ENCODE data around the gene CAMK2D.

Gene CAMK2D

GRCh38 chr4:113692809-113693411 lies 68.6 kb downstream of the CAMK2D start:
- Histone ChIP-seq H2AFZ (ENCODE audit: low read length) (no peak overlapping the region), H3F3A (ENCODE audit: insufficient read depth, low read length) (no peaks in the 10 kb centered on the region), H3K4me1 (ENCODE audit: low read length) (peaks cover 5% of the 10 kb centered on the region; the same call in 1 of the 2 replicates), H3K27me3 (replicated peaks; ENCODE audit: insufficient read depth, low read length) (no peaks in the 10 kb centered on the region), H3K9me2 (replicated peaks; ENCODE audit: insufficient read depth, low read length) (no peaks in the 10 kb centered on the region), H3K27ac (ENCODE audit: low read length) (no peak overlapping the region), H3K36me3 (replicated peaks; ENCODE audit: insufficient read depth, low read length) (no peaks in the 10 kb centered on the region), H3K4me3 (ENCODE audit: low read length) (no peak overlapping the region), H3K4me2 (ENCODE audit: low read depth, low read length) (no peak overlapping the region), H3K9me3 (replicated peaks; ENCODE audit: insufficient read depth, low read length) (no peaks in the 10 kb centered on the region), H3K79me2 (ENCODE audit: low read length) (no peaks in the 10 kb centered on the region), H4K20me1 (ENCODE audit: insufficient read depth, low read length) (no peaks in the 10 kb centered on the region), H3K9ac (ENCODE audit: low read length) (no peak overlapping the region)
- no peak for TF ChIP-seq CTCF (IDR thresholded peaks at IDR 0.05; ENCODE audit: low read length)
- TF ChIP-seq EZH2 (optimal IDR thresholded peaks at IDR 0.05; ENCODE audit: low read depth, low read length): no peak
- no peak for TF ChIP-seq EZH2phosphoT487 (IDR thresholded peaks at IDR 0.05; ENCODE audit: low read length)
- peak; percentile 6 for DNase-seq

GRCh38 chr4:113691676-113692075 lies 69.9 kb downstream of the CAMK2D start:
- Histone ChIP-seq H3K27me3 (replicated peaks; ENCODE audit: insufficient read depth, low read length) (no peaks in the 10 kb centered on the region), H3K4me1 (ENCODE audit: low read length) (peaks cover 5% of the 10 kb centered on the region; the same call in 1 of the 2 replicates), H3K9me2 (replicated peaks; ENCODE audit: insufficient read depth, low read length) (no peaks in the 10 kb centered on the region), H3K9ac (ENCODE audit: low read length) (no peak overlapping the region), H2AFZ (ENCODE audit: low read length) (no peak overlapping the region), H3F3A (ENCODE audit: insufficient read depth, low read length) (no peaks in the 10 kb centered on the region), H3K4me3 (ENCODE audit: low read length) (no peak overlapping the region), H3K4me2 (ENCODE audit: low read depth, low read length) (no peak overlapping the region), H4K20me1 (ENCODE audit: insufficient read depth, low read length) (no peaks in the 10 kb centered on the region), H3K27ac (ENCODE audit: low read length) (no peak overlapping the region), H3K9me3 (replicated peaks; ENCODE audit: insufficient read depth, low read length) (no peaks in the 10 kb centered on the region), H3K36me3 (replicated peaks; ENCODE audit: insufficient read depth, low read length) (no peaks in the 10 kb centered on the region), H3K79me2 (ENCODE audit: low read length) (no peaks in the 10 kb centered on the region)
- DNase-seq: no peak
- no peak for TF ChIP-seq EZH2phosphoT487 (IDR thresholded peaks at IDR 0.05; ENCODE audit: low read length)
- TF ChIP-seq CTCF (IDR thresholded peaks at IDR 0.05; ENCODE audit: low read length): no peak
- no peak for TF ChIP-seq EZH2 (optimal IDR thresholded peaks at IDR 0.05; ENCODE audit: low read depth, low read length)

GRCh38 chr4:113689394-113689793 lies 72.1 kb downstream of the CAMK2D start:
- H3K27ac ChIP-seq (ENCODE audit: low read length): no peak overlapping the region

More at GRCh38 chr4:113689394-113689793, 72.1 kb downstream of the CAMK2D start:
- H2AFZ ChIP-seq (ENCODE audit: low read length): no peak overlapping the region
- no peaks in the 10 kb centered on the region for H4K20me1 ChIP-seq (ENCODE audit: insufficient read depth, low read length)
- no peaks in the 10 kb centered on the region for H3K9me2 ChIP-seq (replicated peaks; ENCODE audit: insufficient read depth, low read length)
- H3K4me2 ChIP-seq (ENCODE audit: low read depth, low read length): no peak overlapping the region
- H3K9ac ChIP-seq (ENCODE audit: low read length): no peak overlapping the region
- no peaks in the 10 kb centered on the region for H3K79me2 ChIP-seq (ENCODE audit: low read length)
- TF ChIP-seq CTCF (IDR thresholded peaks at IDR 0.05; ENCODE audit: low read length) (no peak), EZH2 (optimal IDR thresholded peaks at IDR 0.05; ENCODE audit: low read depth, low read length) (no peak), EZH2phosphoT487 (IDR thresholded peaks at IDR 0.05; ENCODE audit: low read length) (no peak)
- H3F3A ChIP-seq (ENCODE audit: insufficient read depth, low read length): peaks cover 5% of the 10 kb centered on the region; the same call in 1 of the 2 replicates
- no peaks in the 10 kb centered on the region for H3K9me3 ChIP-seq (replicated peaks; ENCODE audit: insufficient read depth, low read length)
- no peaks in the 10 kb centered on the region for H3K27me3 ChIP-seq (replicated peaks; ENCODE audit: insufficient read depth, low read length)
- no peaks in the 10 kb centered on the region for H3K36me3 ChIP-seq (replicated peaks; ENCODE audit: insufficient read depth, low read length)
- H3K4me1 ChIP-seq (ENCODE audit: low read length): peaks cover 12% of the 10 kb centered on the region
- DNase-seq: no peak
- H3K4me3 ChIP-seq (ENCODE audit: low read length): no peak overlapping the region
